MM.1S (cell line): ENCODE data around the gene SPANXN2.

ENCODE experiments used
- DNase-seq: peaks from one replicate; pipeline ENCODE4 v3.0.0-alpha.2; 2015
- H2AFZ ChIP-seq: fragments of 300-600 bp; sonication (generic); 2 replicates; pipeline ENCODE4 v1.6.0; 2016; ENCODE audit warnings: antibody characterized with exemption, low read length
- H3F3A ChIP-seq: fragments of 300-600 bp; sonication (generic); 2 replicates; pipeline ENCODE4 v1.6.1; 2016; ENCODE audit warnings: mild to moderate bottlenecking, antibody characterized with exemption, low read length, moderate library complexity, mixed read lengths; ENCODE audit not compliant: insufficient read depth
- H3K27ac ChIP-seq: fragments of 300-600 bp; sonication (generic); 2 replicates; pipeline ENCODE4 v1.5.1; 2016; ENCODE audit warnings: mild to moderate bottlenecking, low read length
- H3K27me3 ChIP-seq: fragments of 300-600 bp; sonication (generic); replicated peaks from 2 replicates; pipeline ENCODE4 v1.6.0; 2016; ENCODE audit warnings: low read length; ENCODE audit not compliant: insufficient read depth
- H3K36me3 ChIP-seq: fragments of 300-600 bp; sonication (generic); replicated peaks from 2 replicates; pipeline ENCODE4 v1.6.1; 2016; ENCODE audit warnings: mild to moderate bottlenecking, low read length, mixed read lengths; ENCODE audit not compliant: insufficient read depth
- H3K4me1 ChIP-seq: fragments of 300-600 bp; sonication (generic); 2 replicates; pipeline ENCODE4 v1.6.1; 2016; ENCODE audit warnings: low read length, mixed read lengths
- H3K4me2 ChIP-seq: fragments of 300-600 bp; sonication (generic); 2 replicates; pipeline ENCODE4 v1.6.0; 2016; ENCODE audit warnings: low read depth, low read length
- H3K4me3 ChIP-seq: fragments of 300-600 bp; sonication (generic); 2 replicates; pipeline ENCODE4 v1.5.1; 2016; ENCODE audit warnings: low read length, mixed read lengths
- H3K79me2 ChIP-seq: fragments of 300-600 bp; sonication (generic); 2 replicates; pipeline ENCODE4 v1.6.1; 2016; ENCODE audit warnings: mixed run types, low read length, mixed read lengths
- H3K9ac ChIP-seq: fragments of 300-600 bp; sonication (generic); 2 replicates; pipeline ENCODE4 v1.6.1; 2016; ENCODE audit warnings: low read length, mixed read lengths
- H3K9me2 ChIP-seq: fragments of 300-600 bp; sonication (generic); replicated peaks from 2 replicates; pipeline ENCODE4 v1.6.1; 2016; ENCODE audit warnings: mild to moderate bottlenecking, low read length, mixed read lengths; ENCODE audit not compliant: insufficient read depth
- H3K9me3 ChIP-seq: fragments of 300-600 bp; sonication (generic); replicated peaks from 2 replicates; pipeline ENCODE4 v1.6.1; 2016; ENCODE audit warnings: mild to moderate bottlenecking, low read length, mixed read lengths; ENCODE audit not compliant: insufficient read depth
- H4K20me1 ChIP-seq: fragments of 300-600 bp; sonication (generic); 2 replicates; pipeline ENCODE4 v1.6.1; 2016; ENCODE audit warnings: mild to moderate bottlenecking, low read length, moderate library complexity, mixed read lengths; ENCODE audit not compliant: insufficient read depth
- EZH2 ChIP-seq: fragments of 300-600 bp; sonication (generic); optimal IDR thresholded peaks from 2 replicates; pipeline ENCODE3; 2017; ENCODE audit warnings: low read depth, mild to moderate bottlenecking, antibody characterized with exemption, low read length, mixed read lengths
- EZH2phosphoT487 ChIP-seq: fragments of 300-600 bp; sonication (generic); IDR thresholded peaks from 2 replicates; pipeline ENCODE4 v1.6.1; 2018; ENCODE audit warnings: antibody characterized with exemption, low read length
- TF ChIP-seq, protein P1 (sequence below): fragments of 300-600 bp; sonication (generic); IDR thresholded peaks from 2 replicates; pipeline ENCODE4 v1.5.1; 2016; ENCODE audit warnings: antibody characterized with exemption, low read length, mixed read lengths

Gene SPANXN2

GRCh38 chrX:143757375-143757774 lies 36.8 kb upstream of the SPANXN2 start:
- Histone ChIP-seq H3K79me2 (no peaks in the 10 kb centered on the region), H3K9ac (no peak overlapping the region), H2AFZ (no peak overlapping the region), H3K27me3 (no peaks in the 10 kb centered on the region), H3K36me3 (no peaks in the 10 kb centered on the region), H3F3A (no peaks in the 10 kb centered on the region), H3K4me1 (no peaks in the 10 kb centered on the region), H4K20me1 (no peaks in the 10 kb centered on the region), H3K4me3 (no peak overlapping the region), H3K4me2 (no peak overlapping the region), H3K9me2 (no peaks in the 10 kb centered on the region), H3K9me3 (no peaks in the 10 kb centered on the region), H3K27ac (no peak overlapping the region)
- DNase-seq, result no peak
- TF ChIP-seq, protein P1, sequence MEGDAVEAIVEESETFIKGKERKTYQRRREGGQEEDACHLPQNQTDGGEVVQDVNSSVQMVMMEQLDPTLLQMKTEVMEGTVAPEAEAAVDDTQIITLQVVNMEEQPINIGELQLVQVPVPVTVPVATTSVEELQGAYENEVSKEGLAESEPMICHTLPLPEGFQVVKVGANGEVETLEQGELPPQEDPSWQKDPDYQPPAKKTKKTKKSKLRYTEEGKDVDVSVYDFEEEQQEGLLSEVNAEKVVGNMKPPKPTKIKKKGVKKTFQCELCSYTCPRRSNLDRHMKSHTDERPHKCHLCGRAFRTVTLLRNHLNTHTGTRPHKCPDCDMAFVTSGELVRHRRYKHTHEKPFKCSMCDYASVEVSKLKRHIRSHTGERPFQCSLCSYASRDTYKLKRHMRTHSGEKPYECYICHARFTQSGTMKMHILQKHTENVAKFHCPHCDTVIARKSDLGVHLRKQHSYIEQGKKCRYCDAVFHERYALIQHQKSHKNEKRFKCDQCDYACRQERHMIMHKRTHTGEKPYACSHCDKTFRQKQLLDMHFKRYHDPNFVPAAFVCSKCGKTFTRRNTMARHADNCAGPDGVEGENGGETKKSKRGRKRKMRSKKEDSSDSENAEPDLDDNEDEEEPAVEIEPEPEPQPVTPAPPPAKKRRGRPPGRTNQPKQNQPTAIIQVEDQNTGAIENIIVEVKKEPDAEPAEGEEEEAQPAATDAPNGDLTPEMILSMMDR, result no peak
- TF ChIP-seq EZH2phosphoT487, result no peak
- no peak for TF ChIP-seq EZH2

DNA sequence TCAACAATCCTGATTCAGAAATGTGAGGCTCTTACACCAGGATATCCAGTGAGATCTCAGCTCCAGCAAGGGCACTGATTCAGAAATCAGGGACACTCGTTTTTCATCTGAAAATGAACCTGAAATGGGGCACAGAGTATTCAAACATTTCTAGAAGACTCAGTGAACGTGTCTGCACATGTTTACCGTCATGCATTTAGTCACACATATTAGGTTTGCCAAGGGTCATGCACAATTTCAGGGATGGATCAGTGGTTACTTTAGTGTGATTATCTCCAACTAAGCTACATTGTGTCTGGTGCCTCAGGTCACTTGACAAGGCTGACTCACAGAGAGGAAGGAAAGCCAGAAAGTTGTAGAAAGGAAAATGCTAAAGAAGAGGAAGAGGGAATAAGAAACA lies 33.6 kb upstream of the SPANXN2 start:
- Histone ChIP-seq H3K9me2 (no peaks in the 10 kb centered on the region), H2AFZ (no peak overlapping the region), H3K4me1 (no peaks in the 10 kb centered on the region), H3K27me3 (no peaks in the 10 kb centered on the region), H3K36me3 (no peaks in the 10 kb centered on the region), H3K9ac (no peak overlapping the region), H3K4me2 (no peak overlapping the region), H3K27ac (no peak overlapping the region), H3F3A (no peaks in the 10 kb centered on the region), H4K20me1 (no peaks in the 10 kb centered on the region), H3K79me2 (no peaks in the 10 kb centered on the region), H3K9me3 (no peaks in the 10 kb centered on the region), H3K4me3 (no peak overlapping the region)
- no peak for TF ChIP-seq EZH2
- TF ChIP-seq, protein P1, result no peak
- no peak for TF ChIP-seq EZH2phosphoT487
- no peak for DNase-seq

DNA sequence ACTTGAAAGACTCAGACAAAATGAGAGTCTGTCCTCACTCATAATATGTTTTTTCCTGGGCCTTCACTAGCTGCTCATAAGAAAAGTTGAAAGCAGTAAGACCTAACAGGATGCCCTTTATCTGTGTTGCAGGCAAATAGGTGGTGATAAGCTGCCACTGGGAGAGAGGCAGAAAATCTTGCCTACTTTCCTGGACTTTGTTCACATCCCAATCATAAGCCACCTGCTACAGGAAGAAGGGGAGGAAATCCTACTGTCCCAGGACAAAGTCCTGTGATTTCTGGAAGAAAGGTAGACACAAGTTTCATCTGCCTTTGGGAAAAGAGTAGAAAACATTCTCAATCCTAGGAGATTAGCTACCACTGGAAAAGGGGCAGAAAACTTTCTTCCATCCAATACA lies 13.3 kb upstream of the SPANXN2 start:
- TF ChIP-seq EZH2phosphoT487 (no peak), EZH2 (no peak)
- TF ChIP-seq, protein P1, result no peak
- H2AFZ ChIP-seq, result no peak overlapping the region

More for the DNA sequence above, 13.3 kb upstream of the SPANXN2 start:
- Histone ChIP-seq H3K36me3 (no peaks in the 10 kb centered on the region), H3K4me2 (no peak overlapping the region), H3K4me1 (no peaks in the 10 kb centered on the region), H3K9ac (no peak overlapping the region), H3K27ac (no peak overlapping the region), H3K27me3 (no peaks in the 10 kb centered on the region), H3F3A (no peaks in the 10 kb centered on the region), H3K9me3 (no peaks in the 10 kb centered on the region), H3K9me2 (no peaks in the 10 kb centered on the region), H4K20me1 (no peaks in the 10 kb centered on the region), H3K4me3 (no peak overlapping the region), H3K79me2 (no peaks in the 10 kb centered on the region)
- no peak for DNase-seq
